ENCODE measurements around the gene FBXO39.

Gene FBXO39

DNA sequence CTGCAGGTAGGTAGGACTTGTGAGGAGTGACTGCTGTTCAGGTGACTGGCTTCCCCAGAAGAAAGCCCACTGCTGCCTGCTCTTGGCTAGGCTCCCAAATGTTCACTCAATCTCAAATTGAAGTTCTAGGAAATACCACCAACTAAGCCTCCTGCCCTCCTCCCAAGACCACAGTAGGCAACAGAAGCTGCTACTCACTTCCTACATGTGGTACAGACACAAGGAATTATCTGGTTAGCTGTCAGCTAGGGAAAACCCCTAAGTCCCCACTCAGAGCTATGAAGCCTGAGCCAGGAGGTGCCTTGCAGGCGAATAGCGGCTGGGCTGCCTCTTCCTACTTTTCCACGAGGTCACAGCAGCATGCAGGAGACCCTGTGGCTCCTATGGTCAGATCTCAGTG, 4.9 kb downstream of the FBXO39 start:
- no peaks in the 10 kb centered on the region for H3K27me3 ChIP-seq (ENCODE audit: insufficient read depth, poor library complexity, severe bottlenecking)
- DNase-seq (ENCODE audit: low read depth in 1 of 2, low spot score in 1 of 2): no peak
- H3K4me3 ChIP-seq (replicated peaks; ENCODE audit: insufficient read depth, low read length): no peak overlapping the region

GRCh38 chr17:6782244-6782643, 6.2 kb downstream of the FBXO39 start:
- TF ChIP-seq SPI1 (IDR thresholded peaks at IDR 0.05; ENCODE audit: borderline replicate concordance, low read depth): no peak
- TF ChIP-seq, protein P1, sequence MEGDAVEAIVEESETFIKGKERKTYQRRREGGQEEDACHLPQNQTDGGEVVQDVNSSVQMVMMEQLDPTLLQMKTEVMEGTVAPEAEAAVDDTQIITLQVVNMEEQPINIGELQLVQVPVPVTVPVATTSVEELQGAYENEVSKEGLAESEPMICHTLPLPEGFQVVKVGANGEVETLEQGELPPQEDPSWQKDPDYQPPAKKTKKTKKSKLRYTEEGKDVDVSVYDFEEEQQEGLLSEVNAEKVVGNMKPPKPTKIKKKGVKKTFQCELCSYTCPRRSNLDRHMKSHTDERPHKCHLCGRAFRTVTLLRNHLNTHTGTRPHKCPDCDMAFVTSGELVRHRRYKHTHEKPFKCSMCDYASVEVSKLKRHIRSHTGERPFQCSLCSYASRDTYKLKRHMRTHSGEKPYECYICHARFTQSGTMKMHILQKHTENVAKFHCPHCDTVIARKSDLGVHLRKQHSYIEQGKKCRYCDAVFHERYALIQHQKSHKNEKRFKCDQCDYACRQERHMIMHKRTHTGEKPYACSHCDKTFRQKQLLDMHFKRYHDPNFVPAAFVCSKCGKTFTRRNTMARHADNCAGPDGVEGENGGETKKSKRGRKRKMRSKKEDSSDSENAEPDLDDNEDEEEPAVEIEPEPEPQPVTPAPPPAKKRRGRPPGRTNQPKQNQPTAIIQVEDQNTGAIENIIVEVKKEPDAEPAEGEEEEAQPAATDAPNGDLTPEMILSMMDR (IDR thresholded peaks at IDR 0.05; ENCODE audit: insufficient read depth, low read length): no peak
- TF ChIP-seq GABPA (IDR thresholded peaks at IDR 0.05; ENCODE audit: low read depth): no peak
- TF ChIP-seq, protein P2, sequence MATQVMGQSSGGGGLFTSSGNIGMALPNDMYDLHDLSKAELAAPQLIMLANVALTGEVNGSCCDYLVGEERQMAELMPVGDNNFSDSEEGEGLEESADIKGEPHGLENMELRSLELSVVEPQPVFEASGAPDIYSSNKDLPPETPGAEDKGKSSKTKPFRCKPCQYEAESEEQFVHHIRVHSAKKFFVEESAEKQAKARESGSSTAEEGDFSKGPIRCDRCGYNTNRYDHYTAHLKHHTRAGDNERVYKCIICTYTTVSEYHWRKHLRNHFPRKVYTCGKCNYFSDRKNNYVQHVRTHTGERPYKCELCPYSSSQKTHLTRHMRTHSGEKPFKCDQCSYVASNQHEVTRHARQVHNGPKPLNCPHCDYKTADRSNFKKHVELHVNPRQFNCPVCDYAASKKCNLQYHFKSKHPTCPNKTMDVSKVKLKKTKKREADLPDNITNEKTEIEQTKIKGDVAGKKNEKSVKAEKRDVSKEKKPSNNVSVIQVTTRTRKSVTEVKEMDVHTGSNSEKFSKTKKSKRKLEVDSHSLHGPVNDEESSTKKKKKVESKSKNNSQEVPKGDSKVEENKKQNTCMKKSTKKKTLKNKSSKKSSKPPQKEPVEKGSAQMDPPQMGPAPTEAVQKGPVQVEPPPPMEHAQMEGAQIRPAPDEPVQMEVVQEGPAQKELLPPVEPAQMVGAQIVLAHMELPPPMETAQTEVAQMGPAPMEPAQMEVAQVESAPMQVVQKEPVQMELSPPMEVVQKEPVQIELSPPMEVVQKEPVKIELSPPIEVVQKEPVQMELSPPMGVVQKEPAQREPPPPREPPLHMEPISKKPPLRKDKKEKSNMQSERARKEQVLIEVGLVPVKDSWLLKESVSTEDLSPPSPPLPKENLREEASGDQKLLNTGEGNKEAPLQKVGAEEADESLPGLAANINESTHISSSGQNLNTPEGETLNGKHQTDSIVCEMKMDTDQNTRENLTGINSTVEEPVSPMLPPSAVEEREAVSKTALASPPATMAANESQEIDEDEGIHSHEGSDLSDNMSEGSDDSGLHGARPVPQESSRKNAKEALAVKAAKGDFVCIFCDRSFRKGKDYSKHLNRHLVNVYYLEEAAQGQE (IDR thresholded peaks at IDR 0.05; ENCODE audit: insufficient replicate concordance, low read depth): no peak
- TF ChIP-seq POLR2AphosphoS5 (IDR thresholded peaks at IDR 0.05; ENCODE audit: low read depth): no peak
- no peak for DNase-seq (ENCODE audit: low read depth in 1 of 2, low spot score in 1 of 2)
- Histone ChIP-seq H3K4me3 (replicated peaks; ENCODE audit: insufficient read depth, low read length) (no peak overlapping the region), H3K27ac (replicated peaks) (no peak overlapping the region), H3K27me3 (ENCODE audit: insufficient read depth, poor library complexity, severe bottlenecking) (no peaks in the 10 kb centered on the region)

More for the DNA sequence above, 4.9 kb downstream of the FBXO39 start:
- H3K27ac ChIP-seq (replicated peaks): no peak overlapping the region
- TF ChIP-seq POLR2AphosphoS5 (IDR thresholded peaks at IDR 0.05; ENCODE audit: low read depth): no peak
- no peak for TF ChIP-seq GABPA (IDR thresholded peaks at IDR 0.05; ENCODE audit: low read depth)
- TF ChIP-seq SPI1 (IDR thresholded peaks at IDR 0.05; ENCODE audit: borderline replicate concordance, low read depth): no peak
- TF ChIP-seq, protein P1 (IDR thresholded peaks at IDR 0.05; ENCODE audit: insufficient read depth, low read length): no peak
- TF ChIP-seq, protein P2 (IDR thresholded peaks at IDR 0.05; ENCODE audit: insufficient replicate concordance, low read depth): no peak

GRCh38 chr17:6786618-6787017, 10.6 kb downstream of the FBXO39 start:
- TF ChIP-seq POLR2AphosphoS5 (IDR thresholded peaks at IDR 0.05; ENCODE audit: low read depth): no peak
- TF ChIP-seq, protein P1 (IDR thresholded peaks at IDR 0.05; ENCODE audit: insufficient read depth, low read length): no peak
- TF ChIP-seq, protein P2 (IDR thresholded peaks at IDR 0.05; ENCODE audit: insufficient replicate concordance, low read depth): no peak
- no peak for TF ChIP-seq GABPA (IDR thresholded peaks at IDR 0.05; ENCODE audit: low read depth)
- TF ChIP-seq SPI1 (IDR thresholded peaks at IDR 0.05; ENCODE audit: borderline replicate concordance, low read depth): no peak
- DNase-seq (ENCODE audit: low read depth in 1 of 2, low spot score in 1 of 2): no peak
- Histone ChIP-seq H3K27me3 (ENCODE audit: insufficient read depth, poor library complexity, severe bottlenecking) (no peaks in the 10 kb centered on the region), H3K27ac (replicated peaks) (no peak overlapping the region), H3K4me3 (replicated peaks; ENCODE audit: insufficient read depth, low read length) (no peak overlapping the region)

Data from HL-60 (cell line).